Gastrocnemius medialis (tissue), 4 donors: Measurements from ENCODE around the gene SPIRE2.

ENCODE experiments used
- CTCF ChIP-seq, 5 experiments: fragments of 450-650 bp in 3 of 5; fragments of 200-600 bp in 2 of 5; sonication (generic) in 2 of 5; IDR thresholded peaks in 4 of 5; conservative IDR thresholded peaks in 1 of 5; 1 replicate in 4 of 5; 2 replicates in 1 of 5; pipeline ENCODE4 v1.5.1; 2016 to 2019; ENCODE audit warnings: antibody characterized with exemption in 5 of 5, mild to moderate bottlenecking in 3 of 5, moderate library complexity in 3 of 5
- POLR2A ChIP-seq, 2 donors: fragments of 450-650 bp; IDR thresholded peaks; one replicate each; pipeline ENCODE4 v1.6.1; 2017; ENCODE audit warnings: antibody characterized with exemption in 2 of 2, mild to moderate bottlenecking in 2 of 2, moderate library complexity in 2 of 2

- no peak for TF ChIP-seq CTCF (IDR thresholded peaks at IDR 0.05 in 4 of 5, conservative IDR thresholded peaks at IDR 0.05 in 1 of 5)
- TF ChIP-seq POLR2A (IDR thresholded peaks at IDR 0.05): no peak
Measured at GRCh38 chr16:89910717-89911354, 82.6 kb downstream of the SPIRE2 start.
